Measurements from ENCODE around the gene TTC39A.

DNA sequence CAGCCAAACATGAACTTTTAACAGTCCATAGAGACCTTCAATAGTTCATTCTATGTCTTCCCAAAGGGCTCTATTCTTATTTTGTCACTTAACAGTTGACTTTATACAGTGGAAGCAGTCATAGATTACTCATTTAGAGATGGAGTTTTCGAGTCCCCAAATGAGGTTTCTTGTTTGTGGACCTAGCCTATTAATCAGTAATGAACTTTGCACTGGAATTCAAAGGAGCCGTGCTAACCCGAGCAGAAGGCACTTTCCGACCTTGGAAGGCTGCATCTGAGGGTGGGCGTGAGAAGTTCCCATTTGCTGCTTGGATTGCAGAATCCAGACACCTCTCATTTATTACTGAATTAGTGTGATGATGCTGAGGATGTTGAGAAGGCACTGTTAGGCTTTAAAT is 46.4 kb downstream of the TTC39A start:
- TF ChIP-seq EZH2phosphoT487 (IDR thresholded peaks at IDR 0.05; ENCODE audit: low read length) (no peak), EZH2 (optimal IDR thresholded peaks at IDR 0.05; ENCODE audit: low read depth, low read length) (no peak)
- TF ChIP-seq, protein P1, sequence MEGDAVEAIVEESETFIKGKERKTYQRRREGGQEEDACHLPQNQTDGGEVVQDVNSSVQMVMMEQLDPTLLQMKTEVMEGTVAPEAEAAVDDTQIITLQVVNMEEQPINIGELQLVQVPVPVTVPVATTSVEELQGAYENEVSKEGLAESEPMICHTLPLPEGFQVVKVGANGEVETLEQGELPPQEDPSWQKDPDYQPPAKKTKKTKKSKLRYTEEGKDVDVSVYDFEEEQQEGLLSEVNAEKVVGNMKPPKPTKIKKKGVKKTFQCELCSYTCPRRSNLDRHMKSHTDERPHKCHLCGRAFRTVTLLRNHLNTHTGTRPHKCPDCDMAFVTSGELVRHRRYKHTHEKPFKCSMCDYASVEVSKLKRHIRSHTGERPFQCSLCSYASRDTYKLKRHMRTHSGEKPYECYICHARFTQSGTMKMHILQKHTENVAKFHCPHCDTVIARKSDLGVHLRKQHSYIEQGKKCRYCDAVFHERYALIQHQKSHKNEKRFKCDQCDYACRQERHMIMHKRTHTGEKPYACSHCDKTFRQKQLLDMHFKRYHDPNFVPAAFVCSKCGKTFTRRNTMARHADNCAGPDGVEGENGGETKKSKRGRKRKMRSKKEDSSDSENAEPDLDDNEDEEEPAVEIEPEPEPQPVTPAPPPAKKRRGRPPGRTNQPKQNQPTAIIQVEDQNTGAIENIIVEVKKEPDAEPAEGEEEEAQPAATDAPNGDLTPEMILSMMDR (IDR thresholded peaks at IDR 0.05; ENCODE audit: low read length), result no peak

Data from MM.1S (cell line).